Upper lobe of left lung (tissue), 4 donors: ENCODE results near the gene RBP4.

Experiments
- CTCF ChIP-seq, 6 experiments: fragments of 450-650 bp in 4 of 6; fragments of 200-600 bp in 2 of 6; sonication (generic) in 2 of 6; IDR thresholded peaks; one replicate each; pipeline ENCODE4 v1.5.1; 2016 to 2019; ENCODE audit warnings: antibody characterized with exemption in 6 of 6
- EP300 ChIP-seq, 4 donors: sonication (generic); formaldehyde crosslinking; IDR thresholded peaks; one replicate each; pipeline ENCODE4 v1.5.1; 2017; ENCODE audit warnings: antibody characterized with exemption in 4 of 4, control low read depth in 2 of 4
- POLR2A ChIP-seq, 4 donors: fragments of 450-650 bp; IDR thresholded peaks; one replicate each; pipeline ENCODE4 v1.5.1; 2016 to 2017; ENCODE audit warnings: antibody characterized with exemption in 4 of 4, mild to moderate bottlenecking in 2 of 4
- POLR2AphosphoS5 ChIP-seq, 2 donors: sonication (generic); formaldehyde crosslinking; IDR thresholded peaks; one replicate each; pipeline ENCODE4 v1.5.1; 2017; ENCODE audit warnings: antibody characterized with exemption in 2 of 2

GRCh38 chr10:93553482-93554315 lies 47.3 kb downstream of the RBP4 start:
- TF ChIP-seq EP300 (IDR thresholded peaks at IDR 0.05) (no peak), POLR2A (IDR thresholded peaks at IDR 0.05) (no peak), POLR2AphosphoS5 (IDR thresholded peaks at IDR 0.05) (no peak), CTCF (IDR thresholded peaks at IDR 0.05) (no peak)
